Suppressor macrophage treated with lipopolysaccharide for 4 hours (primary cell): ENCODE results near the gene NLRX1.
"Not testable (repeated sequence)": the region's sequence is repeated elsewhere in the genome, so short reads cannot be mapped to it uniquely, and the experiment has no call there.

ENCODE experiments used
- DNase-seq: peaks from one replicate; pipeline ENCODE4 v3.0.0-alpha.2; 2020

The NLRX1 gene

DNA sequence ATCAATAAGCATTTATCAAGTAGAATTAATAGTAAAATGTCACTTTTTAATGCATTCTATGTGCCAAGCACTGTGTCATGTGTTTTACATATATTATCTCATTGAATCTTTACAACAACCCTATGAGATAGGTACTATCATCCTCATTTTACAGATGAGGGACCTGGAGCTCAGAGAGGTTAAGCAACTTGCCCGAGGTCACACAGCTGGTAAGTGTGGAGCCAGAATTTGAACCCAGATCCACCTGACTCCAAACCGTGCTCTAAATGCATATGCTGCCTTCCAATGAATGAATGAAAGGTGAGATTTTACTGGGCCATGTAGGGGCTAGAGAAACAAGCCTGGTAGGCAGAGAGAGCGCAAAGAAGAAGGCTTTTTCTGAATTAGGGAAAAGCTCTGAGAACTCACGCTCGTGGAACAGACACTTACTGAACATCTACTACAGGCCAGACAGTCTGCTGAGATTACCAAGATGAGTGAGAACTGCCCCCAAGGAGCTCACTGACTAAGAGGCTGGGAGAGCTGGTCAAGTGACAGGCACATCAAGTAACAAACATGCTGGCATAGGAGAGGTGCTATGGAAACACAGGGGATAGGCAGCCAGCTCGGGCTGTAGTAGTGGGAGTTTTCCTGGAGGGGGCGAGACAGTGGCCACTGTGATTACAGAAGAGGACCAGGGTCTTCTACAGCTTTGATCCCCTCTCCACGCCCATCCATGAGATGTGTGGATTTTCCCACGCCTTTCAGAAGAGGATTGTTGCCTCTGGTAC is 15.3 kb upstream of the NLRX1 start:
- DNase-seq: no peak

DNA sequence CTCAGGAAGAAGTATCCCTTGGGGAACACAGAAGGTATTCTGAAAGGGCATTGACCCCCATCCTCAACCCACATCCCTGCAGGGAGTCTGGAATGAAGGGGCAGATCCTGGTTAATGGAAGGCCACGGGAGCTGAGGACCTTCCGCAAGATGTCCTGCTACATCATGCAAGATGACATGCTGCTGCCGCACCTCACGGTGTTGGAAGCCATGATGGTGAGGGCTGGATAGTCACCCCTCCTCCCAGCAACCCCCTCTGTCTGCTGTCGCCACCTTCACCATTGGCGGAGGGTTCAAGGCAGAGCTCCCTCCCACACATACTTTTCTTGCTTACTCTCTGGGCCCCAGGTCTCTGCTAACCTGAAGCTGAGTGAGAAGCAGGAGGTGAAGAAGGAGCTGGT is 14.3 kb upstream of the NLRX1 start:
- no peak for DNase-seq

- peak; percentile 50 for DNase-seq
These were observed 12.6 kb upstream of the NLRX1 start for GRCh38 chr11:119155733-119156492.

GRCh38 chr11:119156496-119156895 is 12.0 kb upstream of the NLRX1 start:
- no peak for DNase-seq

DNA sequence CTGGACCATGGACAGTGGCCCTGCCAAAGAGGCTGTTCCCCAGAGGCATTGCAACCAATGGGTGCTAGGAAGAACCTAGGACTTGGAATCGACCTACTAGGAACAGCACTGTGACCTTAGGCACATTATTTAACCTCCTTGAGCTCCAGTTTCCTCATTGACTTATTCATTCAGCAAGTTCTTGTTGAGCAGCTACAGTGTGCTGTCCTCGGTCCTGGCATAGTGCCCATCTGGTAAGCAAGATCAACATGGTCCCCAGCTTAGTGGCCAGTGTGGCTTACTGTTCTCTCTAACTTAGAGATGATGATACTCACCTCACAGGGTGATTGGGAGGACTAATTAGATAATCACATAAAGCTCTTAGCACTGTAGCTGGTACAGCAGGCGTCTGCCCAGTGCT is 11.5 kb upstream of the NLRX1 start:
- no peak for DNase-seq

- DNase-seq: no peak
These were observed 10.1 kb upstream of the NLRX1 start for GRCh38 chr11:119158467-119158866.

GRCh38 chr11:119160151-119160550 is 8.4 kb upstream of the NLRX1 start:
- no peak for DNase-seq

- DNase-seq: no peak
These were observed 6.7 kb upstream of the NLRX1 start for GRCh38 chr11:119161871-119162270.

DNA sequence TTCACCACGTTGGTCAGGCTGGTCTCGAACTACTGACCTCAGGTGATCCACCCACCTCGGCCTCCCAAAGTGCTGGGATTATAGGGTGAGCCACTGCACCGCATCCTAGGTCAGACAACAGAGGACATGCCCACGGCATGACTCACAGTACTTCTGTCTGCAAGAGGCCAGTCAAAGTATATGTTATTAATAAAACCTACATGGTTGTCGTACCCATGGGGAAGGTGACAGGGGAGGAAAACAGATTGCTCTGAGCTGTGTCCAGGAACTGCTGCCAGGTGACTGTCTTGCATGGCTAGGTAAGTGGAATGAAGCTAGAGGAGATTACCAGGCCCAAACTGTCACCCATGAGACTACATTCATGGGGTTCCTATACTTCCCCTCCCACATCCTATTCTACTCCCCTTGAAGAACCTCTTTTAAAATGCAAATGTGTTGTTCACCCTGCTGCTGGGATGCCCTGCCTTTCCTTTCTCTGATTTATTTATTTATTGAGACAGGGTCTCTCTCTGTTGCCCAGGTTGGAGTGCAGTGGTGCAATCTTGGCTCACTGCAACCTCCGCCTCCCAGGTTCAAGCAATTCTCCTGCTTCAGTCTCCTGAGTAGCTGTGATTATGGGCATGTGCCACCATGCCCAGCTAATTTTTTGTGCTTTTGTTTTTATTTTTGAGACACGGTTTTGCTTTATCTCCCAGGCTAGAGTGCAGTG is 2.0 kb upstream of the NLRX1 start:
- no peak for DNase-seq

GRCh38 chr11:119167077-119167458 is 1.5 kb upstream of the NLRX1 start:
- DNase-seq: not testable (repeated sequence)

GRCh38 chr11:119167933-119168332 is 592 bp upstream of the NLRX1 start:
- DNase-seq: no peak

- DNase-seq: peak; percentile 48
These were observed 776 bp downstream of the NLRX1 start for GRCh38 chr11:119169282-119169719.

GRCh38 chr11:119172513-119172912 is 4.0 kb downstream of the NLRX1 start:
- DNase-seq: peak; percentile 71

DNA sequence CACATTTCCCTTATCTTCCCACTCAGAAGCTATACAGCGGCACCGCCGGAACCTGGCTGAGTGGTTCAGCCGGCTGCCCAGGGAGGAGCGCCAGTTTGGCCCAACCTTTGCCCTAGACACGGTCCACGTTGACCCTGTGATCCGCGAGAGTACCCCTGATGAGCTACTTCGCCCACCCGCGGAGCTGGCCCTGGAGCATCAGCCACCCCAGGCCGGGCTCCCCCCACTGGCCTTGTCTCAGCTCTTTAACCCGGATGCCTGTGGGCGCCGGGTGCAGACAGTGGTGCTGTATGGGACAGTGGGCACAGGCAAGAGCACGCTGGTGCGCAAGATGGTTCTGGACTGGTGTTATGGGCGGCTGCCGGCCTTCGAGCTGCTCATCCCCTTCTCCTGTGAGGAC is 4.9 kb downstream of the NLRX1 start:
- DNase-seq: no peak

DNA sequence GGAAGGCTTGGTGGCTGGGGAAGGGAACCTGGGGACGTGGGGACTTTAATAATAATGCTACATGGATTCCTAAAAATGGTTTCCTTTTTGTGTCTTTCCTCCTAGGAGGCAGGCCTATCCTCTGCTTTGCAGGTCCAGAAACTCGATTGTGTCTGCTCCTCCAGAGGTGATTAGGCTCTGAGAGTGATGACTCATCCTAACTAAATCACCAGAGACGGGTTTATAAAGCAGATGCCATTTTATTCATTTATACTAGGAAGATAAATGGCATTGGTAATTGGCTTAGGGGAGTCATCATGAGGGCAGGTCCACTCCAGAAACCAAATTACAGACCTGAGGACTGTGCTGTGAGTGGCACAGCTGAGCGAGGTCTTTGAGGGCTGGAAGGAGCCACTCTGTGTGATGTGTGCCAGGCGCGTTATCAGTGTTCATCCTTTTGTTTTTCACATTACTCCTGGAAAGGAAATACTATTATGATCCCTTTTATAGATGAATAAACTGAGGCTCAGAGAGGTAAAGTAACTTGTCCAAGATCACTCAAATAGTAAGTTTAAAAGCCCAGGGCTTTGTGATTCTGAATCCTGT is 7.1 kb downstream of the NLRX1 start:
- DNase-seq: no peak

DNA sequence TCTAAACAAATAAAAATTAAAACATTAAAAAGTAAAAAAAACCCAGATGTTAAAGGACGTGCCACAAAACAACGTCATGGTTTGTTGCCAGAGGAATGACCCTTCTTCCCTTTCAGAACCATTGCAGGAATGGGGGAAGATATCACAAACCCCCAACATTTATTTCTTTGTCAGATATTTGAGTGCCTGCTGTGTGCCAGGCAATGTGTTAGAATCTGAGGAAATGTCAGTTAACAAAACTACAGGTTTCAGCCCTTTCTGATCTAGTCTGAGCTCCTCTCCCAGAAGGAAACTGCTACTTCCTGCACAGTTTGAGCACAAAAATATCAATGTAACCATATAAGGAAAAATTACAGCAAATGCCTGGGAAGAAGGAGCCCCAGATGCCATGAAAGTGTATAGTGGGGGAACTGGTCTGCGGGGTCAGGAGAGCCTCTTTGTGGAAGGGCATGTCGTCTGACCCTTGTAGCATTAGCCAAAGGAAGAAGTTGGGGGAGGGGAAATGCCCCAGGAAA is 9.7 kb downstream of the NLRX1 start:
- DNase-seq: no peak

GRCh38 chr11:119179342-119179741 is 10.8 kb downstream of the NLRX1 start:
- no peak for DNase-seq

DNA sequence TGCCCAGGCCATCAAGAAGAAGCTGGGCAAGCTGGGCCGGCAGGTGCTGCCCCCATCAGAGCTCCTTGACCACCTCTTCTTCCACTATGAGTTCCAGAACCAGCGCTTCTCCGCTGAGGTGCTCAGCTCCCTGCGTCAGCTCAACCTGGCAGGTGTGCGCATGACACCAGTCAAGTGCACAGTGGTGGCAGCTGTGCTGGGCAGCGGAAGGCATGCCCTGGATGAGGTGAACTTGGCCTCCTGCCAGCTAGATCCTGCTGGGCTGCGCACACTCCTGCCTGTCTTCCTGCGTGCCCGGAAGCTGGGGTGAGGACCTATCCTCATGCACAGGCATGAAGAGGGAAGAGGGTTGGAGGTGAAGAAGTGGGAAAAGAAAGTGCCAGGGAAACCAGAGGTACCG is 11.5 kb downstream of the NLRX1 start:
- no peak for DNase-seq

DNA sequence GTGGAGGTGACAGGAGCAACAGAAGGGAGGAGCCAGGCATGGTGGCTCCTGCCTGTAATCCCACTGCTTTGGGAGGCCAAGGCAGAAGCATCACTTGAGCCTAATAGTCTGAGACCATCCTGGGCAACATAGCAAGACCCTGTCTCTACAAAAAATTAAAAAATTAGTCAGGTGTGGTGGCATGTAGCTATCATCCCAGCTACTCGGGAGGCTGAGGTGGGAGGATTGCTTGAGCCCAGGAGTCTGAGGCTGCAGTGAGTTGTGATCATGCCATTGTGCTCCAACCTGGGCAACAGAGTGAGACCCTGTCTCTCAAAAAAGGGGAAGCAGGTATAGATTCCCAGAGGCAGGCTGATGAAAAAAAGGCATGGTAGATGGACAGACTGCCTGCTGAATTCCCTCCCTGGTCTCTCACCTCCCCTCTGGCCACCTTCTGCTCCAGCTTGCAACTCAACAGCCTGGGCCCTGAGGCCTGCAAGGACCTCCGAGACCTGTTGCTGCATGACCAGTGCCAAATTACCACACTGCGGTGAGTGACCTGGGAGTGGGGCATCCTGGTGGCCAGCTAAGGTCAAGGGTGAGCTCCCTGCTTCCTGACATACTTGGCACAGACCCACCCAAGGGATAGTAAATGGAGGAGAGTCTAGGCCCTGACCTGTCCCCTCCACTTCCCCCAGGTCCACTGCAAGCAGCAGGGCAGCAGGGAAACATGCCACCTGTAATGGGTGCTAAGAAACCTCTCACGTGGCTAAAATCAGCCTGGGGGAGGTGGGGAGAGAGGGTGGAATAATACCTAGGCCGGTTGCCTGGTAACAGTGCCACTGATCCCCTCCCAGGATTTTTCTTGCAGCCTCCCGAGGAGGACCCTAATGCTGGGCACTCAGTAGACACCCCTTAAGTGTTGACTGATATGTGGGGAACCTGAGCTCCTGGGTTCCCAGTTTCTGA is 12.5 kb downstream of the NLRX1 start:
- DNase-seq: no peak

GRCh38 chr11:119181677-119182412 is 13.3 kb downstream of the NLRX1 start:
- DNase-seq: no peak

DNA sequence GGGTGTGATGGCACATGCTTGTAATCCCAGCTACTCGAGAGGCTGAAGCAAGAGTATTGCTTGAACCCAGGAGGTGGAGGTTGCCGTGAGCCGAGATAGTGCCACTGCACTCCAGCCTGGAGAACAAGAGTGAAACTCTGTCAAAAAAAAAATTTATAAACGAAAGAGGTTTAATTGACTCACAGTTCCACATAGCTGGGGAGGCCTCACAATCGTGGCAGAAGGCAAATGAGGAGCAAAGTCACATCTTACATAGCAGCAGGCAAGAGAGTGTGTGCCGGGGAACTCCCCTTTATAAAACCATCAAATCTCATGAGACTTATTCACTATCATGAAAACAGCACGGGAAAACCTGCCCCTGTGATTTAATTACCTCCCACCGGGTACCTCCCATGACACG is 15.9 kb downstream of the NLRX1 start:
- DNase-seq: not testable (repeated sequence)
